Fibroblast of lung (primary cell): ENCODE measurements around the gene YKT6.

Source experiments
- EZH2 ChIP-seq: IDR thresholded peaks from 2 replicates; pipeline ENCODE4 v1.5.1; 2012; ENCODE audit warnings: low read length, control low read depth, mild to moderate bottlenecking; ENCODE audit errors: missing control alignments
- TF ChIP-seq, protein P1 (sequence below), 2 donors: IDR thresholded peaks in 1 of 2; conservative IDR thresholded peaks in 1 of 2; 1 replicate in 1 of 2; 2 replicates in 1 of 2; pipeline ENCODE4 v1.5.1; 2011 to 2012; ENCODE audit warnings: low read length in 2 of 2, control low read depth in 1 of 2, inconsistent platforms in 1 of 2, low read depth in 1 of 2, mild to moderate bottlenecking in 1 of 2

- TF ChIP-seq, protein P1, sequence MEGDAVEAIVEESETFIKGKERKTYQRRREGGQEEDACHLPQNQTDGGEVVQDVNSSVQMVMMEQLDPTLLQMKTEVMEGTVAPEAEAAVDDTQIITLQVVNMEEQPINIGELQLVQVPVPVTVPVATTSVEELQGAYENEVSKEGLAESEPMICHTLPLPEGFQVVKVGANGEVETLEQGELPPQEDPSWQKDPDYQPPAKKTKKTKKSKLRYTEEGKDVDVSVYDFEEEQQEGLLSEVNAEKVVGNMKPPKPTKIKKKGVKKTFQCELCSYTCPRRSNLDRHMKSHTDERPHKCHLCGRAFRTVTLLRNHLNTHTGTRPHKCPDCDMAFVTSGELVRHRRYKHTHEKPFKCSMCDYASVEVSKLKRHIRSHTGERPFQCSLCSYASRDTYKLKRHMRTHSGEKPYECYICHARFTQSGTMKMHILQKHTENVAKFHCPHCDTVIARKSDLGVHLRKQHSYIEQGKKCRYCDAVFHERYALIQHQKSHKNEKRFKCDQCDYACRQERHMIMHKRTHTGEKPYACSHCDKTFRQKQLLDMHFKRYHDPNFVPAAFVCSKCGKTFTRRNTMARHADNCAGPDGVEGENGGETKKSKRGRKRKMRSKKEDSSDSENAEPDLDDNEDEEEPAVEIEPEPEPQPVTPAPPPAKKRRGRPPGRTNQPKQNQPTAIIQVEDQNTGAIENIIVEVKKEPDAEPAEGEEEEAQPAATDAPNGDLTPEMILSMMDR (conservative IDR thresholded peaks at IDR 0.05 in 1 of 2, IDR thresholded peaks at IDR 0.05 in 1 of 2; ENCODE audit: low read depth in 1 of 2, low read length in 2 of 2) = no peak
- no peak for TF ChIP-seq EZH2
These were observed 45.8 kb downstream of the YKT6 start for GRCh38 chr7:44246396-44247113.
